ENCODE measurements around the gene ATRNL1. TPM values are rescaled to one million over a fixed set of nuclear protein-coding genes. Genes with fewer than 3 reads are reported as not detected.

The ATRNL1 gene
- total RNA-seq, 4 donors from 2014 or later = 0.44 to 1.4 (median 1.1) TPM

DNA sequence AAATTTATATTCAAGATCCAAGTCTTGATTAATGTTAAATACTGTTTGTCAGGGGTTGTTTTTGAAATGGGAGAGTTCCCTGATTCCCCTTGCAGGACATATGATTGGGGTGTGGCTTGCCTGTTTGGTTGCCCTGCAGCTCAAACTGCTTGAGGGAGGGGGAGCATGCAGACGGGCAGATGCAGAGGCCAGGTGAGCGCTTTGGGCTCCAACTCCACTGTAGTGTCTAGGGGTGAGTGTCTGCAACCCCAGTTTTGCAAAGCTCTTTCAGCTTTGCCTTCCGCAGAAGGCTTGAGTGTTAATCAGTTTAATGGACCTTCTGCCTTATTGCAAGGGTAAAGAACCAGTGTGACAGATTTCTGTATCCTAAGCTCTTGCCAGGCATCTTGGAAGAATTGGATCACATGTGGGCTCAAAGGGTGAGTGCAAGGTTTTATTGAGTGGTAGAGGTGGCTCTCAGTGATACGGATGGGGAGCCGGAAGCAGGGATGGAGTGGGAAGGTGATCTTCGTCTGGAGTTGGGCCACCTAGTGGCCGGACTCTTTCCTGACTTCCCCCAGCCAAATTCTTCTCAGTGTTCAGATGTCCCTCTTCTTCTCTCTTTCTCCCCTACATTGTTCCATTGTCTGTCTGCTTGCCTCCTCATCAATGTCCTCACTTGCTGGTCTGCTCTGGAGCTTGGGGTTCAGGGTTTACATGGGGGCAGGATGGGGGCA is 479.7 kb downstream of the ATRNL1 start:
- Histone ChIP-seq H3K27ac (no peak overlapping the region), H3K4me3 (no peak overlapping the region)
- DNase-seq (ENCODE audit: low spot score in 2 of 2) = no peak

DNA sequence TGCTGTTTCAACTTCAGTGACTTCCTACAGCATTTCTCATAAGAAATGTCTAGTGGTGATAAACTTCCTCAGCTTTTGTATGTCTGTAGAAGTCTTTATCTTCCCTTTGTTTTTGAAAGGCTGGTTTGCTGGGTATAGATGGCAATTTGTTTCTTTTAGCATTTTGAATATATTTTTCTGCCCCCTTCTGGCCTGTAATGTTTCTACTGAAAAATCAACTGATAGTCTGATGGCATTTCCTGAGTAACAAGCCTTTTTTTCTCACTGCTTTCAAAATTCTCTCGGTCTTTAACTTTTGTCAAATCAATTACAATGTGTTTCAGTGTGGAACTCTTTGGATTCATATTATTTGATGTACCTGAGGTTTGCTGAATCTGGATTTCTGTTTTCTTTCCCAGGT is 487.1 kb downstream of the ATRNL1 start:
- no peak overlapping the region for H3K27ac ChIP-seq
- 100% methylated on average over 1 of the region's 1 CpG for WGBS
- H3K4me1 ChIP-seq = no peaks in the 10 kb centered on the region
- H3K9me3 ChIP-seq = no peaks in the 10 kb centered on the region
- no peaks in the 10 kb centered on the region for H3K36me3 ChIP-seq
- no peaks in the 10 kb centered on the region for H3K27me3 ChIP-seq
- no peak overlapping the region for H3K4me3 ChIP-seq
- DNase-seq (ENCODE audit: low spot score in 2 of 2) = no peak
- TF ChIP-seq POLR2A (IDR thresholded peaks at IDR 0.05) (no peak), EP300 (IDR thresholded peaks at IDR 0.05) (no peak), POLR2AphosphoS5 (IDR thresholded peaks at IDR 0.05) (no peak)
- TF ChIP-seq, protein P1, sequence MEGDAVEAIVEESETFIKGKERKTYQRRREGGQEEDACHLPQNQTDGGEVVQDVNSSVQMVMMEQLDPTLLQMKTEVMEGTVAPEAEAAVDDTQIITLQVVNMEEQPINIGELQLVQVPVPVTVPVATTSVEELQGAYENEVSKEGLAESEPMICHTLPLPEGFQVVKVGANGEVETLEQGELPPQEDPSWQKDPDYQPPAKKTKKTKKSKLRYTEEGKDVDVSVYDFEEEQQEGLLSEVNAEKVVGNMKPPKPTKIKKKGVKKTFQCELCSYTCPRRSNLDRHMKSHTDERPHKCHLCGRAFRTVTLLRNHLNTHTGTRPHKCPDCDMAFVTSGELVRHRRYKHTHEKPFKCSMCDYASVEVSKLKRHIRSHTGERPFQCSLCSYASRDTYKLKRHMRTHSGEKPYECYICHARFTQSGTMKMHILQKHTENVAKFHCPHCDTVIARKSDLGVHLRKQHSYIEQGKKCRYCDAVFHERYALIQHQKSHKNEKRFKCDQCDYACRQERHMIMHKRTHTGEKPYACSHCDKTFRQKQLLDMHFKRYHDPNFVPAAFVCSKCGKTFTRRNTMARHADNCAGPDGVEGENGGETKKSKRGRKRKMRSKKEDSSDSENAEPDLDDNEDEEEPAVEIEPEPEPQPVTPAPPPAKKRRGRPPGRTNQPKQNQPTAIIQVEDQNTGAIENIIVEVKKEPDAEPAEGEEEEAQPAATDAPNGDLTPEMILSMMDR (IDR thresholded peaks at IDR 0.05) = no peak

More for the DNA sequence above, 479.7 kb downstream of the ATRNL1 start:
- H3K9me3 ChIP-seq = no peaks in the 10 kb centered on the region
- H3K4me1 ChIP-seq = no peaks in the 10 kb centered on the region
- no peak for TF ChIP-seq EP300 (IDR thresholded peaks at IDR 0.05)
- TF ChIP-seq POLR2A (IDR thresholded peaks at IDR 0.05) = no peak
- TF ChIP-seq, protein P1 (IDR thresholded peaks at IDR 0.05) = no peak
- no peak for TF ChIP-seq POLR2AphosphoS5 (IDR thresholded peaks at IDR 0.05)
- WGBS = 62% methylated on average over 7 of the region's 7 CpGs
- H3K36me3 ChIP-seq = no peaks in the 10 kb centered on the region
- H3K27me3 ChIP-seq = no peaks in the 10 kb centered on the region

DNA sequence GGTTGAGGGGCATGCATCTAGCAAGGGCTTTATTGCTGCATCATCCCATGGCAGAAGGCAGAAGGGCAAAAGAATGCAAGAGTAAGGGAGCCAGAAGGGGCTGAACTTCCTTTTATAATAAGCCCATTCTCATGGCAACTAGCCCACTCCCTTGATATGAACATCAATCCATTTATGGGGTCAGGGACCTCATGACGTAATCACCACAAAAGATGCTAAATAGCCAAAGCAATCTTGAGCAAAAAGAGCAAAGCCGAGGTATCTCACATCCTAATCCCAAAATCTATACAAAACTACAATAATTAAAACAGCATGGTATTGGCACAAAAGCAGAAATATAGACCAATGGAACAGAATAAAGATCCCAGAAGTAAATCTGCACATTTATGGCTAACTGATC is 499.9 kb downstream of the ATRNL1 start:
- TF ChIP-seq POLR2A (IDR thresholded peaks at IDR 0.05) = no peak
- TF ChIP-seq, protein P1 (IDR thresholded peaks at IDR 0.05) = no peak
- TF ChIP-seq EP300 (IDR thresholded peaks at IDR 0.05) = no peak
- TF ChIP-seq POLR2AphosphoS5 (IDR thresholded peaks at IDR 0.05) = no peak
- DNase-seq (ENCODE audit: low spot score in 2 of 2) = no peak
- 89% methylated on average over 2 of the region's 2 CpGs for WGBS
- H3K27me3 ChIP-seq = no peaks in the 10 kb centered on the region
- H3K9me3 ChIP-seq = peaks cover 12% of the 10 kb centered on the region
- H3K4me3 ChIP-seq = no peak overlapping the region
- H3K36me3 ChIP-seq = no peaks in the 10 kb centered on the region
- no peaks in the 10 kb centered on the region for H3K4me1 ChIP-seq
- no peak overlapping the region for H3K27ac ChIP-seq

DNA sequence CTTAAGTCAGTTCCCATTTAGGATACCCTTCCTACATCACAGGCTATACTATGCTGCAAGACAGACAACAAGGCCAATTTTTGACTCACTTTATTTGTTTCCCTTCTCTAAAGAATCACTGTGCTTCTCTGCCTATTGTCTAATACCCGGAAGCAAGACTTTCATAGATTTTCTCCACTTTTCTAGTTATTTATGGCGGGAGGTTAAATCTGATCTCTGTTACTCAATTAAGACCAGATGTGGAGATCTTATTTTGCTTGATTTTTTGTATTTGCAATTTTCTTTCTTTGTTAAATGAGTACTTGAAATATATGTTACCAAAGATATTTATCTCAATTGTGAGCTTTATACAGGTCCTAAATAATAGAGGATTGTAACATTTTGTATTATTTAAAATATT is 511.5 kb downstream of the ATRNL1 start:
- no peaks in the 10 kb centered on the region for H3K27me3 ChIP-seq

DNA sequence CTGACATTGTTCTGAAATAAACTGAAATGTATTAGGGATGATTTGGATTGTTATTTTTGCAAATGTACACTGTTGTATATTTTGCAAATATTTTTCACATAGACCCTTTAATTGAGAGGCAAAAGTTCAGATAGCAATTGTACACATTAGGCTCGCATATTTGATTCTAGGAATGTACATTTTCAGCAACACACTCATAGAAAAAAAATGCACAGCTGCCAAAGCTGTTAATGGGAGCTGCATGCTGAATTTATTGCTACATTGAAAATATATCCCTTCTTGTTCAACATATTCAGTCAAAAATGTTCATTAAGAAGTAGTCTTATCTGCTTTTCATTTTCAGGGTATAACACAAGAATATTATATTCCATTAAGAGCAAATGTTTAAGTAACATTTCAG is 512.9 kb downstream of the ATRNL1 start:
- H3K4me1 ChIP-seq = no peaks in the 10 kb centered on the region
- H3K36me3 ChIP-seq = no peaks in the 10 kb centered on the region
- no peak for DNase-seq (ENCODE audit: low spot score in 2 of 2)
- H3K9me3 ChIP-seq = no peaks in the 10 kb centered on the region
- WGBS = 34% methylated on average over 1 of the region's 1 CpG
- H3K4me3 ChIP-seq = no peak overlapping the region
- TF ChIP-seq POLR2A (IDR thresholded peaks at IDR 0.05) = no peak
- TF ChIP-seq, protein P1 (IDR thresholded peaks at IDR 0.05) = no peak
- no peak for TF ChIP-seq EP300 (IDR thresholded peaks at IDR 0.05)
- no peak for TF ChIP-seq POLR2AphosphoS5 (IDR thresholded peaks at IDR 0.05)
- H3K27ac ChIP-seq = no peak overlapping the region
- H3K27me3 ChIP-seq = no peaks in the 10 kb centered on the region

More for the DNA sequence above, 511.5 kb downstream of the ATRNL1 start:
- 67% methylated on average over 2 of the region's 2 CpGs for WGBS
- TF ChIP-seq, protein P1 (IDR thresholded peaks at IDR 0.05) = no peak
- TF ChIP-seq EP300 (IDR thresholded peaks at IDR 0.05) (no peak), POLR2A (IDR thresholded peaks at IDR 0.05) (no peak), POLR2AphosphoS5 (IDR thresholded peaks at IDR 0.05) (no peak)
- Histone ChIP-seq H3K9me3 (no peaks in the 10 kb centered on the region), H3K36me3 (no peaks in the 10 kb centered on the region), H3K4me3 (no peak overlapping the region), H3K27ac (no peak overlapping the region), H3K4me1 (no peaks in the 10 kb centered on the region)
- no peak for DNase-seq (ENCODE audit: low spot score in 2 of 2)

All from suprapubic skin (tissue), 4 donors.